HUES48 (cell line): ENCODE data around the gene TOM1L1.

Source experiments
- H3K27ac ChIP-seq: one replicate; pipeline ENCODE4 v1.7.0; 2013; ENCODE audit warnings: low read depth, low read length, inconsistent platforms
- H3K27me3 ChIP-seq: 2 replicates; pipeline ENCODE4 v1.6.1; 2013; ENCODE audit warnings: mild to moderate bottlenecking, low read length; ENCODE audit not compliant: control insufficient read depth, insufficient read depth
- H3K36me3 ChIP-seq: 2 replicates; pipeline ENCODE4 v1.6.1; 2013; ENCODE audit warnings: low read length; ENCODE audit not compliant: control insufficient read depth, insufficient read depth
- H3K4me1 ChIP-seq: 2 replicates; pipeline ENCODE4 v1.6.1; 2013; ENCODE audit warnings: mild to moderate bottlenecking, low read length; ENCODE audit not compliant: control insufficient read depth, insufficient read depth
- H3K4me3 ChIP-seq: 2 replicates; pipeline ENCODE4 v1.5.1; 2013; ENCODE audit warnings: mild to moderate bottlenecking, low read depth, low read length
- H3K9ac ChIP-seq: 2 replicates; pipeline ENCODE4 v1.6.1; 2013; ENCODE audit warnings: mild to moderate bottlenecking, low read depth, low read length, moderate library complexity
- H3K9me3 ChIP-seq: 2 replicates; pipeline ENCODE4 v1.6.1; 2013; ENCODE audit warnings: low read length; ENCODE audit not compliant: control insufficient read depth, insufficient read depth

The TOM1L1 gene

DNA sequence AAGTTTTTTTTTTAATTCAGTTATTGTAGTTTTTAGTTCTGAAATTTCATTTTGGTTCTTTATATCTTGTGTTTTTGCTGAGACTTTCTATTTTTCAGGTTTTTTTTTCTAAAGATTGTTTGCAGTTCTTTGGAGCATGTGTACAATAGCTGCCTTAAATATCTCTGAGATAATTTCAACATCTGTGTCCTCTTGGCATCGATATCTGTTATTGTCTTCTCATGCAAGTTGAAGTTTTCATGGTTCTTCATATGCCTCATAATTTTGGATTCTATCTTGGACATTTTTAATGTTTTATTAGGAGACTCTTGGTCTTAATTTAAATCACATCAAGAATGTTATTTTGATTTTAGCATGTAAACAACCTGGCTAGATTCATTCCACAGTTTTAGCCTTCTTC, 45.0 kb downstream of the TOM1L1 start:
- H3K4me3 ChIP-seq, result no peak overlapping the region
- H3K27me3 ChIP-seq, result no peaks in the 10 kb centered on the region
- H3K36me3 ChIP-seq, result peaks cover 78% of the 10 kb centered on the region
- H3K27ac ChIP-seq, result no peak overlapping the region
- no peaks in the 10 kb centered on the region for H3K9me3 ChIP-seq
- no peaks in the 10 kb centered on the region for H3K4me1 ChIP-seq
- H3K9ac ChIP-seq, result no peak overlapping the region

- Histone ChIP-seq H3K9me3 (no peaks in the 10 kb centered on the region), H3K4me3 (no peak overlapping the region), H3K27ac (no peak overlapping the region), H3K4me1 (no peaks in the 10 kb centered on the region), H3K27me3 (no peaks in the 10 kb centered on the region), H3K9ac (no peak overlapping the region), H3K36me3 (peaks cover 80% of the 10 kb centered on the region)
Measured at GRCh38 chr17:54947396-54947795, 46.7 kb downstream of the TOM1L1 start.

- Histone ChIP-seq H3K27me3 (no peaks in the 10 kb centered on the region), H3K9ac (no peak overlapping the region), H3K4me3 (no peak overlapping the region), H3K36me3 (peaks cover 80% of the 10 kb centered on the region), H3K9me3 (no peaks in the 10 kb centered on the region), H3K4me1 (no peaks in the 10 kb centered on the region), H3K27ac (no peak overlapping the region)
Measured at GRCh38 chr17:54948380-54948779, 47.7 kb downstream of the TOM1L1 start.

DNA sequence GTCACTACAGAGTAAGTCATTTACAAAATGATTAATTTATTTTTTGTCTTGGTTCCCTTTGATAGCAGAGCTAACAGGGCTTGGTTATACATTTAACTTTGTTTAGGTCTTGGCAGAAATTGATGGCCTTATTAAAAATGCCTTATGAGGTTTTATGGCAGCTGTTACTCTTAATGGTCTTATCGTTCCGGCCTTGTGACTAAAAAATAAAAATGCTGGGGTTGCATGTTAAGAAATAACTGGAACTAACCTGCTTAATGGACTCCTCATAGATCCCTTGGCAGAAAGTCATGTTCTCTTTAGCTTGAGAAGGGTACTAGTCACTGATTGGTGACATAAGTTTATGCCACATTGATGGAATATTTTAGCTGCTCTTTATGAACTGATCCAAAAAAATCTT, 49.5 kb downstream of the TOM1L1 start:
- Histone ChIP-seq H3K9ac (no peak overlapping the region), H3K36me3 (peaks cover 94% of the 10 kb centered on the region), H3K4me1 (no peaks in the 10 kb centered on the region), H3K27me3 (no peaks in the 10 kb centered on the region), H3K4me3 (no peak overlapping the region), H3K9me3 (no peaks in the 10 kb centered on the region), H3K27ac (no peak overlapping the region)

DNA sequence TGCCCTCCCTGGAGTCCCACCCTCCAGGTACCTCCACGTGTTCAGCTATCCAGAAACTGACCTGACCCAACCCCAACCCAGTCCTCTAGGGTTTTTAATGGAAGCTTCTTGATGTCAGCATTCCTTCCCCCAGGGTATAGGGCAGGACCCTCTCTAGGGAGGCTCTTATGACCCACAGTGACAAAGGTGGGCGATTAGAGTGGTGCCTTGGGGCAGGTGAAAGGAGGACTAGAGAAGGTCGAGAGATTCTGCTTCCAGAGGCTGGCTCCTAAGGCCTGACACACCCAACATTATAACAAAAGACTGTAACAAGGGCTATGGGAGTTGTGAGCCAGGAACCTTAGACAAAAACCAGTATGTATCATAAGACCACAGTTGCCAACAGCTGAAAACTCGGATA, 50.6 kb downstream of the TOM1L1 start:
- Histone ChIP-seq H3K4me1 (no peaks in the 10 kb centered on the region), H3K36me3 (peaks cover 90% of the 10 kb centered on the region), H3K27me3 (no peaks in the 10 kb centered on the region), H3K9me3 (no peaks in the 10 kb centered on the region), H3K4me3 (no peak overlapping the region), H3K27ac (no peak overlapping the region), H3K9ac (no peak overlapping the region)

- H3K27me3 ChIP-seq, result no peaks in the 10 kb centered on the region
- peak overlapping the region; percentile 73 for H3K27ac ChIP-seq
- peaks cover 11% of the 10 kb centered on the region for H3K4me1 ChIP-seq
- H3K36me3 ChIP-seq, result peaks cover 80% of the 10 kb centered on the region
- H3K9me3 ChIP-seq, result no peaks in the 10 kb centered on the region
- no peak overlapping the region for H3K4me3 ChIP-seq
- no peak overlapping the region for H3K9ac ChIP-seq
Measured at GRCh38 chr17:54956791-54957190, 56.1 kb downstream of the TOM1L1 start.

- Histone ChIP-seq H3K27me3 (no peaks in the 10 kb centered on the region), H3K4me3 (peak overlapping the region; percentile 90), H3K36me3 (peaks cover 28% of the 10 kb centered on the region), H3K9me3 (no peaks in the 10 kb centered on the region), H3K9ac (peak overlapping the region; percentile 92), H3K4me1 (peaks cover 5% of the 10 kb centered on the region; the same call in 1 of the 2 replicates), H3K27ac (peak overlapping the region; percentile 89)
Measured at GRCh38 chr17:54967621-54968261, 67.1 kb downstream of the TOM1L1 start.

DNA sequence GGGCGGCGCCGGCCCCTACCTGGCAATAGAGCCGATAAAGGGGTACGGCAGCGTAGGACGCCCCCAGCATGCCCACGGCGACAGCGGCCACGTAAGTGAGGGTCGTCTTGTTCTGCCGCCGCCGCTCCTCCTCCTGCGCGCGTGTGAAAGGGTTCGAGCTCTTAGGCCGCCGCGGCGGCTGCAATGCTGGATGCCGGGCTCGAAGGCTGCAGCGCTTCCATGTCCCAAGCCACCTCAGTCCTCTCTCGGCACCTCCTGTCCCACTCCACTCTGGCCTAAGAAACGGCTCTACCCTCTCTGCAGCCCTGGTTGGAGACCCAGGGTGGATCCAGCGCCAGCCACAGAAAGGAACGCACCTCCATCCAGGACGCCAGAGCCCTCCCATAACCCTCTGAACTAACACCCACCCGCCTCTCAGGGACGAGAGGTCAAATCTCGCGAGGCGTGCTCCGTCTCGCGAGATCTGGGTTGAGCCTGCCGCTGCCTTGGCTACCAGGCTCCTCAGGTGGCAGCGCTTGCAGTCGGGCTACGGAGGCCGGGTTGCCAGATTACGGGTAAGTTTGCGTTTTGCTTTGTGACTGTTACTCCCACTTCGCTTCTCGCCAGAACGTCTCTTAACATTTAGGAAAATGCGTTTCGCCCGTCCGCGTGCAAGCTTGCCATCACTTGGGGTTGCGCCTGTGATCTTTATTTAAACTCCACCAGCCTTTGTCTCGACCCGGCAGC, 67.8 kb downstream of the TOM1L1 start, which contains the start of the genes COX11 and STXBP4:
COX11 (minus strand) TSS at position 393 of the 726 bp plus-strand sequence; CDS start at position 385, 8 bp downstream.
STXBP4 (plus strand) TSS at position 504 of the 726 bp plus-strand sequence. CDS start 17,455 bp downstream, outside the sequence.
- Histone ChIP-seq H3K9ac (peak within 1 kb of the TSS; percentile 92), H3K36me3 (peaks cover 22% of the 10 kb centered on the region), H3K4me3 (peak within 1 kb of the TSS; percentile 90), H3K27ac (peak within 1 kb of the TSS; percentile 89), H3K27me3 (no peaks in the 10 kb centered on the region), H3K9me3 (no peaks in the 10 kb centered on the region), H3K4me1 (peaks cover 5% of the 10 kb centered on the region; the same call in 1 of the 2 replicates)

DNA sequence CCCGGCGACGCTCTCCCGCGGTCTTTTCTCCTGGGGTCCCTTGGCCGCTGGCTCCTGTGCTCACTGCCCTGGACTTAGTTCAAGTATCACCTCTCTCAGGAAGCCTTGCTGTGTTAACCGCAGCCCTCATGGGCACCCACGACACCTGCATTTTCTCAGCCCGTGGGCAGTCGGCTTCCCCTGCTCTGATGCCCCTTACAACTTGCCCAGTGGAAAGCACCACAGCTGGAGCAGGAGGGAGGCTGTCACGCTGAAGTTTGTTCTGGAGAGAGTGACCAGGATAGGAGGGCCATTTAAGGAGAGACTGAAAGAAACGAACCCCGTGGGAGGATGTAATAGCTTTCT, 68.3 kb downstream of the TOM1L1 start:
- Histone ChIP-seq H3K27ac (peak overlapping the region; percentile 89), H3K4me1 (peaks cover 5% of the 10 kb centered on the region; the same call in 1 of the 2 replicates)

GRCh38 chr17:54969658-54970572, 69.3 kb downstream of the TOM1L1 start:
- H3K27ac ChIP-seq, result no peak overlapping the region

More for the DNA sequence above, 68.3 kb downstream of the TOM1L1 start:
- Histone ChIP-seq H3K4me3 (peak overlapping the region; percentile 90), H3K9ac (peak overlapping the region; percentile 92), H3K27me3 (no peaks in the 10 kb centered on the region), H3K9me3 (no peaks in the 10 kb centered on the region), H3K36me3 (peaks cover 16% of the 10 kb centered on the region)

More at GRCh38 chr17:54969658-54970572, 69.3 kb downstream of the TOM1L1 start:
- Histone ChIP-seq H3K9me3 (no peaks in the 10 kb centered on the region), H3K36me3 (peaks cover 7% of the 10 kb centered on the region), H3K9ac (no peak overlapping the region; the same call in 1 of the 2 replicates), H3K4me1 (peaks cover 5% of the 10 kb centered on the region; the same call in 1 of the 2 replicates), H3K27me3 (no peaks in the 10 kb centered on the region), H3K4me3 (peak overlapping the region; percentile 90)
